Fibroblast of pulmonary artery (primary cell): ENCODE data around the gene IGDCC3.

ENCODE experiments used
- DNase-seq: peaks from one replicate; pipeline ENCODE4 v3.0.0-alpha.2; 2010; ENCODE audit warnings: low read depth
- H3K4me3 ChIP-seq: replicated peaks from 2 replicates; pipeline ENCODE4 v1.5.1; 2011; ENCODE audit warnings: low read depth, mild to moderate bottlenecking, control low read depth, low read length, moderate library complexity
- TF ChIP-seq, protein P1 (sequence below): IDR thresholded peaks from 2 replicates; pipeline ENCODE4 v1.5.1; 2011; ENCODE audit warnings: mild to moderate bottlenecking, control low read depth, low read length, inconsistent platforms; ENCODE audit errors: missing control alignments

Gene IGDCC3

DNA sequence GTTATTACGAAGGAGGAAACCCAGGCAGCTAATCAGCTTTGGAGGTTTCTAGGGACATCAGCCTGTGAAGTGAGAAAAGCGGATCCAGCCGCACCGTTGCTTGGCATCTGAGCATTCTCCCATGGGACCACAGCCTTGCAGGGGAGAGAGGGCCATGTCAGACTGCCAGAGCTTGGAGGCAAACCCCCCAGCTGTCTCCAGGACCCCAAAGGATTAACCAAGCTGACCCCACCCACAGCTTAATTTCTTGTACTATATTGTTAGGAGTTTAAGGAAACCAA lies 5.1 kb downstream of the IGDCC3 start:
- TF ChIP-seq, protein P1, sequence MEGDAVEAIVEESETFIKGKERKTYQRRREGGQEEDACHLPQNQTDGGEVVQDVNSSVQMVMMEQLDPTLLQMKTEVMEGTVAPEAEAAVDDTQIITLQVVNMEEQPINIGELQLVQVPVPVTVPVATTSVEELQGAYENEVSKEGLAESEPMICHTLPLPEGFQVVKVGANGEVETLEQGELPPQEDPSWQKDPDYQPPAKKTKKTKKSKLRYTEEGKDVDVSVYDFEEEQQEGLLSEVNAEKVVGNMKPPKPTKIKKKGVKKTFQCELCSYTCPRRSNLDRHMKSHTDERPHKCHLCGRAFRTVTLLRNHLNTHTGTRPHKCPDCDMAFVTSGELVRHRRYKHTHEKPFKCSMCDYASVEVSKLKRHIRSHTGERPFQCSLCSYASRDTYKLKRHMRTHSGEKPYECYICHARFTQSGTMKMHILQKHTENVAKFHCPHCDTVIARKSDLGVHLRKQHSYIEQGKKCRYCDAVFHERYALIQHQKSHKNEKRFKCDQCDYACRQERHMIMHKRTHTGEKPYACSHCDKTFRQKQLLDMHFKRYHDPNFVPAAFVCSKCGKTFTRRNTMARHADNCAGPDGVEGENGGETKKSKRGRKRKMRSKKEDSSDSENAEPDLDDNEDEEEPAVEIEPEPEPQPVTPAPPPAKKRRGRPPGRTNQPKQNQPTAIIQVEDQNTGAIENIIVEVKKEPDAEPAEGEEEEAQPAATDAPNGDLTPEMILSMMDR, result no peak
- no peak for DNase-seq
- H3K4me3 ChIP-seq, result no peak overlapping the region

DNA sequence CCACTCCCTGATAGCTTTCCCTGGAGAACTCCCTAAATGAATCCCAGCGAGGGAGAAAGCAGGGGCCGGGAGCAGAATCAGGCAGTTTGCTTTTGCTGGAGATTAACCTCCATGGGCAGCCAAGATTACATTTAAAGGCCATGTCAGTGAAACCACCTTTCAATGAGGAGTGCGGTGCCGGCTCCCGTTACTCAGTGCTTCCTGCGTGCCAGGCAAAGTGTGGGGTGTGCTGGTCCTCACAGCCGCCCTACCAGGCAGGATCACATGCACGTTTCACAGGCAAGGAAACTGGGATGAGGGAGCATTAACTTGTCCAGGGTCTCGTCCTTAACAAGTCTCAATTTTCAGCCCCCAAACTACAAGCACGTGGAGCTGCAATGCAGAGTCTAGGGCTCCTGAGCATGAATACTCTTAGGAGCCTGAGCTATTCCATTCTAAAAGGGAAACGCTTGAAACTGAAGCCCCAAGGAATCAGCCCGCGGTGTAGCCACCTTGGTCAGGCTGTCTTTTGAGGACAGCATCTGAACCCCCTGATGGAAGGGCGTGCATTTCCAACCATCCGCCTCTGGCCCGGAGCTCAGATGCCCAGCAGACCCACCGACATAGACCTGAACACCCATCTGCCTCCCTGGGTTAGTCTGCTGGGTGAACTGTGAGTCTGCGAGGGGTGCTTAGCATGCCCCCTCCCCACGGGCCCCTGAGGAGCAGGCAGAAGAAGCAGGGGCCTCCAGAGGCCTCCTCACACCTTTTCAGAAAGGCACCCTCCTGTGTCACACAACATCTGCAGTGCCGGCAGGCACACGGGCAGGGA lies 5.6 kb downstream of the IGDCC3 start:
- TF ChIP-seq, protein P1, result no peak
- no peak for DNase-seq

DNA sequence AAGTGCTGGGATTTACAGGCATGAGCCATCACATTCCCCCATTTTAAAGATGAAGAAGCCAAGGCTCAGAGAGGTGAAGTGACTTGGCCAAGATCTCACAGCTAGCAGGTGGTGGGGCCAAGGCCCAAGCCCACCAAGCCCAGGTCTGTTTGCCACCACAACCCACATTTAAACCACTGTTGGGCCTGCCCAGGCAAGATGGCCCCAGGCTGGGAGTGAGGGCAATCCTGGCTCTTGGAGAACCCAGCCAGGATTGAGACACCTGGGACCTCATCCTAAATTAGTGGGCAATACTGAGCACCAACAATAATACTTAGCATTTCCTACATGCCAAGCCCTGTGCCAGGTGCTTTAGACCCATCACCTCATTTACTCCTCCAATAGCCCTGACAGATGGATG lies 6.9 kb downstream of the IGDCC3 start:
- TF ChIP-seq, protein P1, result no peak
- DNase-seq, result no peak
- no peak overlapping the region for H3K4me3 ChIP-seq

More for the DNA sequence above, 5.6 kb downstream of the IGDCC3 start:
- no peak overlapping the region for H3K4me3 ChIP-seq

DNA sequence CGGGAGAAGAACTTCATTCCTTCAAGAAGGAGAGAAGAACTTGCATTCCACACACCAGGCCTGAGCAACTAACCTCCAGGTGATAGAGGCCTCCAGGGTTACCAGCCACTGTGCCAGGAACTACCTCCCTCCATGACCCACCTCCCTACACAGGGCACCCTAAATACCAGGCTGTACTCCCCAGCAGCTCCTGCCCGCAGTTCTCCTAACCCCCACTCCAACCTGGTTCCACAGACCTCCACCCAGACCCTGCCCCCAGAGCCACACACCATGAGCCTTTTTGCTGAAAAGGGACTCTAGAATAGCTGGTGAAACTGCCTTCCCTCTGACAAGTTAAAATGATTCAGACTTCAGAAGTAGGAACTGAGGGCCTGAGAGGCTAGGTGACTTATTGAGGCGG lies 8.2 kb downstream of the IGDCC3 start:
- H3K4me3 ChIP-seq, result no peak overlapping the region
- no peak for DNase-seq
- TF ChIP-seq, protein P1, result no peak

DNA sequence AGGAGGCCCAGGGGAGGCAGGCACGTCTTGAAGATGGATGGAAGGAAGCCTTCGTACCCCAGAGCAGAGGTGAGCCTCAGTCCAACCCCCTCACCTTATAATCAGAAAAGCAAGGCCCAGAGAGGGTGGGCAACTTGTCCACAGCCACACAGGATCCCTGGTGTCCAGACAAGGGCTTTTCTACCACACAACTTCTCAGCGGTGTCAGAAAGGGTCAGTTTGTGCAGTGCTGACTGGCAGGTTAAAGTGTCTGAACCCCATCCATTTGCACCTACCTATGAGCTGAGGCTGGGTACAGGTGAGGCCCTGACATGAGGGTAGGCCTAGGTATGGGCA lies 8.6 kb downstream of the IGDCC3 start:
- DNase-seq, result no peak
- H3K4me3 ChIP-seq, result no peak overlapping the region
- TF ChIP-seq, protein P1, result no peak

DNA sequence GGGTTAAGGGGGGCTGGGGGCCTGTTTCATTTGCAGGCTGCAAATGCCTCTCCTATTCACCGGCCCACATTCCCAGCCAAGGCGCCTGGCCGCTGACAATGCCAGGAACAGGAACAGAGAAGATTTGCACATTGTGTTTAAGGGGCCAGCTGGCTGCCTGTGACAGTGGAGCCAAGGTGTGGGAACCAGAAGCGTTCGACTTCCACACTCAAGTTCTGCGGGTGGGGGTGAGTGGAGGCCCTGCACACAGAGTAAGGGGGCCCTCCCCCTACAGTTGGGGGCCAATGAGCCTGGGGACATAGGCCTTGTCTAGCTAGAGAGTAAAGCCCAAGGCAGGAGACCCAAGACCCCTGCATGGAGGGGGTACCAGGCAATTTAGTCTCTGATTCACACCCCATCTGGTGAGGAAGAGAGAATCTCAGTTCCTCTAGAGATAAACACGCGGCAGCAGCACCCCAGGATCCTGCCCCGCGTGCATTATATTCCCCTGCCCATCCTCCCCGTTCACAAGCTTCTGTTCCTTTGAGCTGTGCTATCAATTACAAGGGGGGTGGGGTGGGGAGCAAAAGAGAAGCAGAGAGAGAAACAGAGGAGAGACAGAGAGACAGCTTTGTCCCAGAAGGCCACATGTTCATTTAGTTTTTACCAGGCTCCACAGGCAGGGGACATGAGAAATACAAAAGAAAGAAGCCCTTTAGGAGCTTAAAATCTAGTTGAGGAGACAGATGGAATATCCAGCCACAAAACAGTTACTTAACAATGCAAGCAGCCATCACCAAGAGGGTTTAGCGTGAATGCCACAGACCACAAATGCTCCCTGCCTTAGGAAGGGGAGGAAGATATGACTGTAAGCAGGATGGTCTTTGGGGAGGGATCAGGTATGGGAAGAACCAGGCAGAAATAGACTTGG lies 9.2 kb downstream of the IGDCC3 start:
- TF ChIP-seq, protein P1, result no peak
- no peak for DNase-seq
- no peak overlapping the region for H3K4me3 ChIP-seq
